ENCODE data around the gene MBP.

MBP gene

GRCh38 chr18:77082316-77082955 lies 50.1 kb downstream of the MBP start:
- TF ChIP-seq CSDC2 (CRISPR knock-in tag; IDR thresholded peaks at IDR 0.05) (no peak), CREB5 (CRISPR knock-in tag; IDR thresholded peaks at IDR 0.05; ENCODE audit: low read depth) (no peak), TSHZ2 (CRISPR knock-in tag; IDR thresholded peaks at IDR 0.05) (no peak), PATZ1 (CRISPR knock-in tag; IDR thresholded peaks at IDR 0.05; ENCODE audit: borderline replicate concordance) (no peak), ESRRG (CRISPR knock-in tag; IDR thresholded peaks at IDR 0.05) (no peak), CSRNP3 (CRISPR knock-in tag; IDR thresholded peaks at IDR 0.05) (no peak), RARB (CRISPR knock-in tag; IDR thresholded peaks at IDR 0.05) (no peak), POU6F1 (CRISPR knock-in tag; IDR thresholded peaks at IDR 0.05; ENCODE audit: borderline replicate concordance, low read depth) (no peak), ZC3H10 (CRISPR knock-in tag; IDR thresholded peaks at IDR 0.05) (no peak), SNAI2 (CRISPR knock-in tag; IDR thresholded peaks at IDR 0.05) (no peak), ISL1 (CRISPR knock-in tag; IDR thresholded peaks at IDR 0.05) (no peak), PPARA (CRISPR knock-in tag; IDR thresholded peaks at IDR 0.05; ENCODE audit: borderline replicate concordance) (no peak), ZFP30 (CRISPR knock-in tag; IDR thresholded peaks at IDR 0.05) (no peak), ARNTL (CRISPR knock-in tag; IDR thresholded peaks at IDR 0.05; ENCODE audit: borderline replicate concordance, low read depth) (no peak)
- no peak for ATAC-seq

- TF ChIP-seq CSDC2 (CRISPR knock-in tag; IDR thresholded peaks at IDR 0.05) (no peak), ARNTL (CRISPR knock-in tag; IDR thresholded peaks at IDR 0.05; ENCODE audit: borderline replicate concordance, low read depth) (no peak), OSR1 (CRISPR knock-in tag; IDR thresholded peaks at IDR 0.05) (no peak), PATZ1 (CRISPR knock-in tag; IDR thresholded peaks at IDR 0.05; ENCODE audit: borderline replicate concordance) (no peak), RARB (CRISPR knock-in tag; IDR thresholded peaks at IDR 0.05) (no peak), BACH2 (CRISPR knock-in tag; IDR thresholded peaks at IDR 0.05; ENCODE audit: borderline replicate concordance) (no peak), PPARA (CRISPR knock-in tag; IDR thresholded peaks at IDR 0.05; ENCODE audit: borderline replicate concordance) (no peak), CSRNP3 (CRISPR knock-in tag; IDR thresholded peaks at IDR 0.05) (no peak), POU6F1 (CRISPR knock-in tag; IDR thresholded peaks at IDR 0.05; ENCODE audit: borderline replicate concordance, low read depth) (no peak)
- peak; percentile 21 for ATAC-seq
Observed at GRCh38 chr18:77081390-77081778, 51.2 kb downstream of the MBP start.

Measured in SK-N-SH treated with all-trans-retinoic acid at 6 μM for 48 hours (cell line).